HG02973 (cell line): ENCODE measurements around the gene WSB1.
"Not testable (repeated sequence)": the region's sequence is repeated elsewhere in the genome, so short reads cannot be mapped to it uniquely, and the experiment has no call there.

ENCODE experiments used
- ATAC-seq: cut with Tn5 transposase; IDR thresholded peaks from one replicate; pipeline ENCODE4 v1.9.1; 2021; ENCODE audit warnings: moderate library complexity; ENCODE audit not compliant: unreplicated experiment

Gene WSB1, protein sequence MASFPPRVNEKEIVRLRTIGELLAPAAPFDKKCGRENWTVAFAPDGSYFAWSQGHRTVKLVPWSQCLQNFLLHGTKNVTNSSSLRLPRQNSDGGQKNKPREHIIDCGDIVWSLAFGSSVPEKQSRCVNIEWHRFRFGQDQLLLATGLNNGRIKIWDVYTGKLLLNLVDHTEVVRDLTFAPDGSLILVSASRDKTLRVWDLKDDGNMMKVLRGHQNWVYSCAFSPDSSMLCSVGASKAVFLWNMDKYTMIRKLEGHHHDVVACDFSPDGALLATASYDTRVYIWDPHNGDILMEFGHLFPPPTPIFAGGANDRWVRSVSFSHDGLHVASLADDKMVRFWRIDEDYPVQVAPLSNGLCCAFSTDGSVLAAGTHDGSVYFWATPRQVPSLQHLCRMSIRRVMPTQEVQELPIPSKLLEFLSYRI

DNA sequence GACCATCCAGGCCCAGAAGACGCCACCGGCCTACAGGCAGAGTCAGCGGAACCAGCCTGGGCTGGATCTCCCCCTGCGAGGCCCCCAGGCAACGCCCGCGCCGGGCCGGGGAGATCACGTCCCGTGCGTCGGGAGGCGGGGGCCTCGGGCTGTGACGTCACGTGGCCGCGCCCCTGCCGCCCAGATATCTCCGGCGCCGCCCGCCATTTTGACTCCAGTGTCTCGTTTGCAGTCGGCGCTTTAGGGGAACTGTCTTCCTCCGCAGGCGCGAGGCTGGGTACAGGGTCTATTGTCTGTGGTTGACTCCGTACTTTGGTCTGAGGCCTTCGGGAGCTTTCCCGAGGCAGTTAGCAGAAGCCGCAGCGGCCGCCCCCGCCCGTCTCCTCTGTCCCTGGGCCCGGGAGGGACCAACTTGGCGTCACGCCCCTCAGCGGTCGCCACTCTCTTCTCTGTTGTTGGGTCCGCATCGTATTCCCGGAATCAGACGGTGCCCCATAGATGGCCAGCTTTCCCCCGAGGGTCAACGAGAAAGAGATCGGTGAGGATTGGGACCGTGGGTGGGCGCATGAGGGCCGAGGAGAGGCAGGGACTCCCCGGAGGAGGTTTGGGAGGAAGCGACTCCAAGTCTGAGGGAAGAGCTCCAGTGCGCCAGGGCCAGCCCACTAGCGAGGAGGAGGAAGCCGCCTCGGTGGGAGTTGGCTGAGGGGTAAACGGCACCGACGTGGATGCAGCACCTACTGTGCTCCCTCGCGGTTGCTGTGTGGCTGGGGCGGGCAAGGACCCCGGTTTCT lies at the start of gene WSB1:
Gene WSB1, plus strand, starts transcription at position 217 of the 791 bp plus-strand sequence. Its CDS starts 282 bp downstream, at position 499.
- ATAC-seq, result peak; percentile 74

DNA sequence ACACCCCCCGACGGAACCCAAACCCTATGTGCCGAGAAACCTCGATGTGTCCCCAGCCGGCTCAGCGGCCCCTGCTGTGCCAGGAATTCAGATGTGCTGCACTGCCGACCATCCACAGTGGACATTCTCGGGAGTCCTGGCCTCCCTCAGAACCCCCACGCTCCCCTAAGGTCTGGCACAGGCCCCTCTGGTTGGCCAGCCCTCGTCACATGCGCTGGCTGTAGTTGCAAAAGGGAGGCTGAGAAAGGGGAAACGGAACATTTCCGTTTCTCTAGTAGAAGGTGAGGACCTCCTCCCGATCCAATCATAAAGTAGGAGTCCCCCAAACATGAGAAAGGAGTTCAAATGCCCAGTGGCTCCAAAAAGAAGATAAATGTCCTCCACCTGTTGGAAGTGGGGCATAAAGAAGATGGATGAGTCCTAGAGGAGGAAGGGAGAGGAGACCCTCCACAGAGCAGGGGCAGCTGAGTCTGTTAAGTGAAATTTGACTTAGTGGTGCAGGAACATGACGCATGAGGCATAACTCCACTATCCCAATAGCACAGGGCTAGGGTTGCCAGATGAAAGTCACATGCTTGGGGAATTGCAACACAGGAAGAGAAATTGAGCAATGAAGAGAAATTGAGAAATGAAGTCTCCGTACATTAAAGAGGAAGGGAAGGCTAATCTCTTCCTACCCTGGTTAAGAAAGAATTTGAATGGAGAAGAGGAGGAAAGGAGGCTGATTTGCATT lies 49.3 kb upstream of the WSB1 start:
- ATAC-seq, result no peak

- ATAC-seq, result peak; percentile 60
Measured at GRCh38 chr17:27245230-27245696, 48.7 kb upstream of the WSB1 start.

- ATAC-seq, result no peak
Measured at GRCh38 chr17:27246537-27246936, 47.4 kb upstream of the WSB1 start.

DNA sequence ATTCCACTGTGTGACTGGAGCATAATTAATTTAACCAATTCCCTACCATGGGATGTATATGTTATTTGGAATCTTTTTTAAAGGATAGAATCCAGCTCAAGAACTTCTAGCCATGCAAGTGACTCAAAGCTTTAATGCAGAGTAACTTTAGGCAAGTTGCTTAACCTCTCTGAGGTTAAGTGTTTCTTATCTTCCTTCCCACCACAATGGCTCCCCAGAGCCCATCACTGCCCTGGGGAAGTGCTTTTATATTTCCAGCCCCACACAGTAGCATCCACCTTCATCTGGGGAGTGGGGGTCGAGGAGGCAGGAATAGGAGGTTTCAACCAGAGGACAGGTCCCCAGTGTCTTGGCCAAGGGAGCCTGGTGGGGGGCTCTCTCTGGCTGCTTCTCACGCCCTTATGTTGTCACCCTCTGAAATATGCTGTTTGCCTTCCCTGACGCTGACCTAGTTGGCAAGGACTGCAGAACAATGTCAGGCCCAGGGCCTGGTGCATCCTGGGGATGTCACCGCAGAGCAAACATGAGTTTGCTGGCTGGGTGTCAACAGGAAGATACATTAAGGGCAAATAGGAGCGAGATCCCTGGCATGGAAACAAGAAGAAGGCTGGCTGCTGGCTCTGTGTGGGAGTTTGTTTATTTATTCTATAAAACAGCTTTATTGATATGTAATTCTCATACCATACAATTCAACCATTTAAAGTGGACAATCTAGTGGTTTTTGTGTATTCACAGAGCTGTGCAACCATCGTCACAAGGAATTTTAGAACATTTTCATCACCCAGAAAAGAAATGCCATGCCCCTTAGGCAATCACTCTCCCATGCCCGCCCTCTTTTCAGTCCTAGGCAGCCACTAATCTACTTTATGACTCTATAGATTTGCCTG lies 46.6 kb upstream of the WSB1 start:
- ATAC-seq, result no peak

DNA sequence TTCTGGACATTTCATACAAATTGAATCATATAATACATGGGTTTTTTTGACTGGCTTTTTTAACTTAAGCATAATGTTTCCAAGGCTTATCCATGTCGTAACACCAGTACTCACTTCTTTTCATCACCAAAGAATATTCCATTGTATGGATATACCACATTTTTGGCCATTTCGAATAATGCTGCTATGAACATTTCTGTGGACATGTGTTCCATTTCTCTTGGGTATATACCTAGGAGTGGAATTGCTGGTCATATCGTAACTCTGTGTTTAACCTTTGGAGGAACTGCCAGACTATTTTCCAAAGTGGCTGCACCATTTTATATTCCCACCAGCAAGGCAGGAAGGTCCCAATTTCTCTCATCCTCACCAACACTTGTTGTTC lies 46.0 kb upstream of the WSB1 start:
- ATAC-seq, result no peak

DNA sequence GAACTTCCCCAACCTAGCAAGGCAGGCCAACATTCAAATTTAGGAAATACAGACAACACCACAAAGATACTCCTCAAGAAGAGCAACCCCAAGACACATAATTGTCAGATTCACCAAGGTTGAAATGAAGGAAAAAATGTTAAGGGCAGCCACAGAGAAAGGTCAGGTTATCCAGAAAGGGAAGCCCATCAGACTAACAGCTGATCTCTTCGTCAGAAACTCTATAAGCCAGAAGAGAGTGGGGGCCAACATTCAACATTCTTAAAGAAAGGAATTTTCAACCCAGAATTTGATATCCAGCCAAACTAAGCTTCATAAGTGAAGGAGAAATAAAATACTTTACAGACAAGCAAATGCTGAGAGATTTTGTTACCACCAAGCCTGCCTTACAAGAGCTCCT lies 43.1 kb upstream of the WSB1 start:
- not testable (repeated sequence) for ATAC-seq

DNA sequence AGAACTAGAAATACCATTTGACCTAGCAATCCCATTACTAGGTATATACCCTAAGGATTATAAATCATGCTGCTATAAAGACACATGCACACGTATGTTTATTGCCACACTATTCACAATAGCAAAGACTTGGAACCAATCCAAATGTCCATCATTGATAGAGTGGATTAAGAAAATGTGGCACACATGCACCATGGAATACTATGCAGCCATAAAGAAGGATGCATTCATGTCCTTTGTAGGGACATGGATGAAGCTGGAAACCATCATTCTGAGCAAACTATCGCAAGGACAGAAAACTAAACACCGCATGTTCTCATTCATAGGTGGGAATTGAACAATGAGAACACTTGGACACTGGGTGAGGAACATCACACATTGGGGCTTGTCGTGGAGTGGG lies 39.1 kb upstream of the WSB1 start:
- ATAC-seq, result not testable (repeated sequence)

GRCh38 chr17:27256225-27257030 lies 37.5 kb upstream of the WSB1 start:
- no peak for ATAC-seq

GRCh38 chr17:27257031-27257357 lies 36.9 kb upstream of the WSB1 start:
- no peak for ATAC-seq

GRCh38 chr17:27259356-27259755 lies 34.6 kb upstream of the WSB1 start:
- no peak for ATAC-seq

- ATAC-seq, result no peak
Measured at GRCh38 chr17:27263386-27263785, 30.5 kb upstream of the WSB1 start.

- no peak for ATAC-seq
Measured at GRCh38 chr17:27264068-27264812, 29.7 kb upstream of the WSB1 start.

DNA sequence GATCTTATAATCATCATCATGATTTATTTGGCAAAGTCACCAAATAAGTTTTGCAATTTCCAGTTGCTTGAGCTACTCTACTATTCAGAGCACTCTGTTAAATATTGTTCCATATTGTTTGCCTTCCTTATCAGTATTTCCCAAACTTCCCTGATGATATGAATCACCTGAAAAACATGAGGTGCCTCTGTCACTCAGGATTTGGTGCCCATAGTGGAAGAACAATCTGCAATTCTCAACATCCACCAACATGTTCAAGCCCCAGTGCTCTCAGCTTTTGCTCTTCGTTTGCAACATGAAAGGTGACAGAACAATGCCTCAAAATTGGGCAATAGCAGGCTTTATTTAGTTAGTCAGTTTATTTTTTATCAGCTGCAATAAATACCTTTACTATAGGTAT lies 28.6 kb upstream of the WSB1 start:
- ATAC-seq, result no peak

DNA sequence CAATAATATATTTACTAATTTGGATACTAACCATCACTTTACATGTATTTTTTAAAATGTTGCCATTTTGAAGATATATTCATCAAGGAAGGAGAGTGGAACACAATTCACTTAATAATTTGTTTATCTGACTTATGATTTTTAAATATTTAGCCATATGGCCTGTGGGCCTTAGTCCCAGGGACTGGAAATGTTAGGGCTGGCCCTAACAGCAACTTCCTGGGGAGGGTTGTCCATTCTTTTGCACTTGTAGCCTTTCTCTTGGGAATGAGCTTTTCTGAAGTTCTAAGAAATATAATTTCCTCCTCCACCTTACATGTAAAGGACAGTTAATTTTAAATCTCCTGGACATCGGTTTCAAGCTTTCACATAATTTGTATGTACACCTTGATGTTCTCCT lies 27.7 kb upstream of the WSB1 start:
- ATAC-seq, result no peak

DNA sequence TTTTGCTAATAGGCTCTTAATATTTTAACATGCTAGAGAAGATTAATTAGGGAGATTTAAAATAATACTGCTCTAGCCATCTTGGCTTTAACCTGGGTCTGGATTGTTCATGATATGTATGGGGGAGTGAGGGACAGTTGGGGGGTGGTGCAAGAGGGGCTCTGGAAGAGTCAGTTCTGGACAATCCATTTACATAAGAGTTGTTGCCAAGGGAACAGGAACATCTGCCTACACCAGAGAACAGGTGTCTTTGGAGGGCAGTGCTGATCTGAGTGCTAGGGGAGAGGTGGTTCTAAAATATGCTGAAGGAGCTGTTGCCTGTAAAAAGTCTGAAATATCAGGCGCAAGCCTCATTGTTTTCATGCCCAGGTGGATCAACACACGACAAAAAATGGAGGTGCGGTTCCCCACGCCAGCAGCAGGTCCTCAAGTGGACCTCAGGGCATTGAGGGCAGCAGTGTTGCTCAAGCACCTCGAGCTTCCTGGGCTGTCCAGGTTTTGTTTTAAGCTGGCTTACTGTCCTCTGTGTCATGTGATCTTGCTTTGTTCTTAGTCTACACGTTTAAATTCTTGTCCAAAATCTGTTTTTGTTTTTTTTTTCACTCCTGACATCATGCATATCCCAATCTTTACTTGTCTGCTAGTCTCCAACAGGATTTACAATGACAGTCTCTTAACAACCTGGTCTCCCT lies 25.4 kb upstream of the WSB1 start:
- ATAC-seq, result no peak

DNA sequence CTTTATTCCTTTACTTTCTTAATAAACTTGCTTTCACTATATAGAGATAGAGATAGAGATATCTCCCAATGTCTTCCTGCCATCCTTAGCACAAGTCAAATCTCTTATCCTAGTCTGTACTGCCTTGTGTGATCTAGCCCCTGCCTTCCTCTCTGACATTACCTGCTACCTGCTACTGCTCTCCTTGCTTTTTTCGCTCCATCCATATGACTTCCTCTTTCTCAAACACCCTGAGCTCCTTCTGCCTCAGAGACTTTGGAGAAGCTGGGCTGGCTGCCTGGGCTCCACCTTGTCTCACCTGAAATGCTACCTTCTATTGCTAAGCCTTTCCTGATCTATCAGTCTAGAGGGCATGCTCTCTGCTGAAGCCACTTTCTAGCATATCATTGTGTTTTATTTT lies 24.7 kb upstream of the WSB1 start:
- no peak for ATAC-seq

DNA sequence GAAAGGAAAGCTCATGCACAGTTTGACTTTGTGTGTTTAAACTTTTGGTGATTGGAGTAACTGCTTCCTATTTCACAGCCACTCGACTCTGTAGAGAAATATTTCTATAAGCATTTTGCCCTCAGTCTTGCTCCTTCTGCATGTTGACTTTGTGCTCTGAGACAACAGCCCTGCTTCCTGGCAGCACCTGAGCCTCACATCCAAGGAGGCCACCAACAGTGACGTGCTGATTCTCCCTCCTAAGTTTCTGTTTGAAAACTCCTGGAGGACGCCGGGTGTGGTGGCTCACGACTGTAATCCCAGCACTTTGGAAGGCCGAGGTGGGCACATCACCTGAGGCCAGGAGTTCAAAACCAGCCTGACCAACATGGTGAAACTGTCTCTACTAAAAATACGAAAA lies 23.9 kb upstream of the WSB1 start:
- ATAC-seq, result no peak
